ENCODE data around the gene DNAH14. TPM values are rescaled to one million over a fixed set of nuclear protein-coding genes. Genes with fewer than 3 reads are reported as not detected.
A peak's percentile ranks its signal among the peaks of the same experiment; 100 is the strongest.

The DNAH14 gene
- total and polyA plus RNA-seq, 2 of the 4 experiments (the other 2 are of a cell fraction): 2.7 to 3.6 TPM

- DNase-seq (no peak), ATAC-seq (ENCODE audit: low read depth) (no peak)
- ChIA-PET POLR2A (ENCODE audit: unreplicated experiment) (no interaction called here), CTCF (interaction anchor here (1.3 to 1.7 kb wide), 2 partner anchors 29 to 123 kb away, joined by 3 to 8 read pairs; no protein-coding TSS in a partner anchor)
- no peak overlapping the region for H3K23ac ChIP-seq (ENCODE audit: low read depth, low read length)
- H3K14ac ChIP-seq (replicated peaks; ENCODE audit: low read depth, low read length): no peak overlapping the region
- H3K79me1 ChIP-seq (ENCODE audit: low read depth in 1 of 2, low read length in 2 of 2): no peaks in the 10 kb centered on the region
- dilution Hi-C loops (cut with HindIII; ENCODE audit: low sequenced_read_pairs, unreplicated experiment) (no loop called here), in situ Hi-C loops (cut with MboI; ENCODE audit: low sequenced_read_pairs) (no loop called here), intact Hi-C loops (cut with micrococcal nuclease) (no loop called here)
- H3K9me1 ChIP-seq (ENCODE audit: insufficient read depth, low read length): 0 out of 2 replicates have a peak, but pooled peaks cover 5% of the 10 kb centered on the region
- H4K20me1 ChIP-seq (ENCODE audit: insufficient read depth, low read length): no peaks in the 10 kb centered on the region
- H2BK15ac ChIP-seq (ENCODE audit: low read depth, low read length): no peak overlapping the region
- H3K4me2 ChIP-seq (ENCODE audit: low read depth, low read length): no peak overlapping the region
- no peak overlapping the region for H4K91ac ChIP-seq (ENCODE audit: insufficient read depth, low read depth, low read length)
- WGBS, 2 experiments (ENCODE audit: extremely low coverage in 2 of 2, insufficient read length in 1 of 2): 74% methylated on average over 4 of the region's 9 CpGs; no CpG with 5 or more reads in 1 of the 2 experiments
- H4K8ac ChIP-seq (ENCODE audit: low read depth in 2 of 2, low read length in 2 of 2): no peak overlapping the region
- no peak overlapping the region for H3K56ac ChIP-seq (ENCODE audit: extremely low read depth, insufficient read depth, low read length)
- peaks cover 4% of the 10 kb centered on the region; the same call in 1 of the 2 replicates for H3K4me1 ChIP-seq (ENCODE audit: control insufficient read depth, insufficient read depth, low read length)
- H3K9me3 ChIP-seq (ENCODE audit: control insufficient read depth, insufficient read depth, low read length): no peaks in the 10 kb centered on the region
- H2BK120ac ChIP-seq (ENCODE audit: low read depth, low read length): no peak overlapping the region
- H2BK5ac ChIP-seq (ENCODE audit: low read depth, low read length, poor library complexity, severe bottlenecking): no peak overlapping the region
- H2AFZ ChIP-seq (replicated peaks; ENCODE audit: low read length, poor library complexity): no peak overlapping the region
- no peak overlapping the region for H3K18ac ChIP-seq (ENCODE audit: low read depth, low read length)
- no peak overlapping the region for H2AK5ac ChIP-seq (ENCODE audit: low read depth, low read length)
- no peak overlapping the region for H3K27ac ChIP-seq (ENCODE audit: insufficient read depth, low read length)
- 0 out of 2 replicates have a peak, but pooled peaks cover 1% of the 10 kb centered on the region for H3K27me3 ChIP-seq (ENCODE audit: control insufficient read depth, insufficient read depth, low read length)
- H3K36me3 ChIP-seq (ENCODE audit: control insufficient read depth, insufficient read depth, low read length): no peaks in the 10 kb centered on the region
- H3K4me3 ChIP-seq (ENCODE audit: insufficient read depth, low read depth, low read length): no peak overlapping the region
- H3K4ac ChIP-seq (ENCODE audit: low read depth, low read length): no peak overlapping the region
- no peak overlapping the region for H4K5ac ChIP-seq (ENCODE audit: low read depth, low read length)
- no peak overlapping the region for H2BK20ac ChIP-seq (ENCODE audit: low read depth, low read length)
- BruUV-seq (replicated peaks): no TSS peak
- H2AK9ac ChIP-seq (replicated peaks; ENCODE audit: low read depth, low read length, poor library complexity): no peak overlapping the region
- H3K9ac ChIP-seq (ENCODE audit: low read depth, low read length): no peak overlapping the region
- TF ChIP-seq NFE2L2 (IDR thresholded peaks at IDR 0.05; ENCODE audit: low read depth, low read length): no peak
- 0 out of 2 replicates have a peak, but pooled peaks have one; percentile 21 for TF ChIP-seq SMC3 (IDR thresholded peaks at IDR 0.05; ENCODE audit: low read depth, low read length)
- TF ChIP-seq RCOR1 (IDR thresholded peaks at IDR 0.05; ENCODE audit: insufficient replicate concordance, low read length): no peak
- no peak for TF ChIP-seq ELK1 (IDR thresholded peaks at IDR 0.05; ENCODE audit: borderline replicate concordance, low read depth, low read length)
- no peak for TF ChIP-seq MXI1 (IDR thresholded peaks at IDR 0.05; ENCODE audit: borderline replicate concordance, low read depth, low read length)
- TF ChIP-seq FOS (IDR thresholded peaks at IDR 0.05; ENCODE audit: low read depth, low read length): no peak
- TF ChIP-seq CEBPB (IDR thresholded peaks at IDR 0.05; ENCODE audit: low read depth, low read length): no peak
- no peak for TF ChIP-seq MAZ (IDR thresholded peaks at IDR 0.05; ENCODE audit: borderline replicate concordance, low read depth, low read length)
- no peak for TF ChIP-seq USF2 (IDR thresholded peaks at IDR 0.05; ENCODE audit: low read depth, low read length)
- TF ChIP-seq BHLHE40 (IDR thresholded peaks at IDR 0.05; ENCODE audit: low read depth, low read length): no peak
- no peak for TF ChIP-seq CHD1 (IDR thresholded peaks at IDR 0.05; ENCODE audit: low read depth, low read length)
- TF ChIP-seq RFX5 (IDR thresholded peaks at IDR 0.05; ENCODE audit: low read depth, low read length): no peak
- TF ChIP-seq MAFK (IDR thresholded peaks at IDR 0.05; ENCODE audit: low read depth, low read length): no peak
- TF ChIP-seq POLR2A (IDR thresholded peaks at IDR 0.05; ENCODE audit: low read depth, low read length): no peak
- no peak for TF ChIP-seq RAD21 (IDR thresholded peaks at IDR 0.05; ENCODE audit: low read length)
Measured at GRCh38 chr1:225441314-225442122, 512.0 kb downstream of the DNAH14 start.

Data from IMR-90 (cell line).